ENCODE data around the gene CD27. TPM values are rescaled to one million over a fixed set of nuclear protein-coding genes. Genes with fewer than 3 reads are reported as not detected.

Gene CD27
- total and polyA plus RNA-seq, 2 of the 13 experiments (the other 11 are each of a cell fraction or from before 2014, with no cell fraction given), result 0.12 TPM; not detected in 1

DNA sequence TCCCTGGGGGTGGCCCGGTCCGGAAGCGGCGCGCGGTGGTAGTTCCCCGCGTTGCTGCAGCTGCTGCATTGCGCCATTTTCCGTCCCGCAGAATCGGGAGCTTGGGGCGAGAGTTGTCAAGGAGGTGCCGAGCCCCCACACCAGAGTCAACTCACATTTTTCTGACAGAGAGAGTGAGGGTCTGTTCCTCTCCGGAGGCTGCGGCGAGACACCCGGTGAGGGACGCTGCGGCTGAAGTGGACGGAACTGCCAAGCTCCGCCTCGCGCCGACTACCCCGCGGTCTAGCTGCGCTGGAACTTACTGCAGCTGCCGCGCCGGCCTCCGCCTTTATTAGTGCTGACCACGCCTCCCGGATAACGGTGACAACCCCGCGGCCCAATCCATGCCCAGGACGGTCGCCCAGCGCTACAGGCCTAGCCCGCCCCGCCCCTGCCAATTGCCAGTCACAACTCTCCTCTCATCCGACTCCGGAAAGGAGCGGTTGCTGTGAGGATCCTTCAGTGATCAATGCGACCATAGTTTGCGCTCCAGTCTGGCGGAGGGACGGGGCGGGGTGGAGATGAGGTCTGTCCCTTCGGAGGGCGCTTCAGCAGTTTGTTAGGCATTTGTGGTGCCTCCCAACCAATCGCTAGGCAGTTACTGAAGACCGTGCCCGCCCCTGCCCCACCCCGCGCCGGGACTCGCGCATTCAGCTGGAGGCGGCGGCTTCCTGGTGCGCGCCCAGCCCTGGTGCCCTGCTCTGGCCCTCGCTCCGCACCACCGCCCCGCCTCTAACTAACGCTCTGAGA is 25.8 kb downstream of the CD27 start, which contains the start of gene VAMP1 (continued):
- TF ChIP-seq PRMT3 (CRISPR knock-in tag; IDR thresholded peaks at IDR 0.05; ENCODE audit: borderline replicate concordance, low read depth), result peak; percentile 47; the same call in 1 of the 2 replicates
- TF ChIP-seq, protein P1, sequence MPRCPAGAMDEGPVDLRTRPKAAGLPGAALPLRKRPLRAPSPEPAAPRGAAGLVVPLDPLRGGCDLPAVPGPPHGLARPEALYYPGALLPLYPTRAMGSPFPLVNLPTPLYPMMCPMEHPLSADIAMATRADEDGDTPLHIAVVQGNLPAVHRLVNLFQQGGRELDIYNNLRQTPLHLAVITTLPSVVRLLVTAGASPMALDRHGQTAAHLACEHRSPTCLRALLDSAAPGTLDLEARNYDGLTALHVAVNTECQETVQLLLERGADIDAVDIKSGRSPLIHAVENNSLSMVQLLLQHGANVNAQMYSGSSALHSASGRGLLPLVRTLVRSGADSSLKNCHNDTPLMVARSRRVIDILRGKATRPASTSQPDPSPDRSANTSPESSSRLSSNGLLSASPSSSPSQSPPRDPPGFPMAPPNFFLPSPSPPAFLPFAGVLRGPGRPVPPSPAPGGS (CRISPR knock-in tag; IDR thresholded peaks at IDR 0.05), result no peak
- TF ChIP-seq ZNF253 (CRISPR knock-in tag; IDR thresholded peaks at IDR 0.05; ENCODE audit: borderline replicate concordance), result peak; percentile 64; the same call in 1 of the 2 replicates
- peak; percentile 98 for TF ChIP-seq ZNF205 (CRISPR knock-in tag; IDR thresholded peaks at IDR 0.05)
- TF ChIP-seq HNRNPUL1 (IDR thresholded peaks at IDR 0.05; ENCODE audit: low read depth, low read length), result peak; percentile 63; the same call in 1 of the 2 replicates
- TF ChIP-seq FOXM1 (CRISPR knock-in tag; IDR thresholded peaks at IDR 0.05), result no peak
- TF ChIP-seq ZBTB1 (CRISPR knock-in tag; IDR thresholded peaks at IDR 0.05; ENCODE audit: borderline replicate concordance), result no peak
- TF ChIP-seq ZNF264 (CRISPR knock-in tag; IDR thresholded peaks at IDR 0.05), result peak; percentile 64
- TF ChIP-seq ZSCAN30 (CRISPR knock-in tag; IDR thresholded peaks at IDR 0.05), result no peak
- peak; percentile 29 for TF ChIP-seq PHF5A (CRISPR knock-in tag; IDR thresholded peaks at IDR 0.05; ENCODE audit: low read depth, unreplicated experiment)
- TF ChIP-seq, protein P2, sequence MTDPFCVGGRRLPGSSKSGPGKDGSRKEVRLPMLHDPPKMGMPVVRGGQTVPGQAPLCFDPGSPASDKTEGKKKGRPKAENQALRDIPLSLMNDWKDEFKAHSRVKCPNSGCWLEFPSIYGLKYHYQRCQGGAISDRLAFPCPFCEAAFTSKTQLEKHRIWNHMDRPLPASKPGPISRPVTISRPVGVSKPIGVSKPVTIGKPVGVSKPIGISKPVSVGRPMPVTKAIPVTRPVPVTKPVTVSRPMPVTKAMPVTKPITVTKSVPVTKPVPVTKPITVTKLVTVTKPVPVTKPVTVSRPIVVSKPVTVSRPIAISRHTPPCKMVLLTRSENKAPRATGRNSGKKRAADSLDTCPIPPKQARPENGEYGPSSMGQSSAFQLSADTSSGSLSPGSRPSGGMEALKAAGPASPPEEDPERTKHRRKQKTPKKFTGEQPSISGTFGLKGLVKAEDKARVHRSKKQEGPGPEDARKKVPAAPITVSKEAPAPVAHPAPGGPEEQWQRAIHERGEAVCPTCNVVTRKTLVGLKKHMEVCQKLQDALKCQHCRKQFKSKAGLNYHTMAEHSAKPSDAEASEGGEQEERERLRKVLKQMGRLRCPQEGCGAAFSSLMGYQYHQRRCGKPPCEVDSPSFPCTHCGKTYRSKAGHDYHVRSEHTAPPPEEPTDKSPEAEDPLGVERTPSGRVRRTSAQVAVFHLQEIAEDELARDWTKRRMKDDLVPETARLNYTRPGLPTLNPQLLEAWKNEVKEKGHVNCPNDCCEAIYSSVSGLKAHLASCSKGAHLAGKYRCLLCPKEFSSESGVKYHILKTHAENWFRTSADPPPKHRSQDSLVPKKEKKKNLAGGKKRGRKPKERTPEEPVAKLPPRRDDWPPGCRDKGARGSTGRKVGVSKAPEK (CRISPR knock-in tag; IDR thresholded peaks at IDR 0.05; ENCODE audit: borderline replicate concordance), result no peak
- TF ChIP-seq SMC3 (IDR thresholded peaks at IDR 0.05; ENCODE audit: low read length), result no peak
- TF ChIP-seq, protein P3, sequence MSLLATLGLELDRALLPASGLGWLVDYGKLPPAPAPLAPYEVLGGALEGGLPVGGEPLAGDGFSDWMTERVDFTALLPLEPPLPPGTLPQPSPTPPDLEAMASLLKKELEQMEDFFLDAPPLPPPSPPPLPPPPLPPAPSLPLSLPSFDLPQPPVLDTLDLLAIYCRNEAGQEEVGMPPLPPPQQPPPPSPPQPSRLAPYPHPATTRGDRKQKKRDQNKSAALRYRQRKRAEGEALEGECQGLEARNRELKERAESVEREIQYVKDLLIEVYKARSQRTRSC (CRISPR knock-in tag; IDR thresholded peaks at IDR 0.05; ENCODE audit: low read depth), result no peak
- TF ChIP-seq ZNF30 (CRISPR knock-in tag; IDR thresholded peaks at IDR 0.05), result no peak
- TF ChIP-seq, protein P4, sequence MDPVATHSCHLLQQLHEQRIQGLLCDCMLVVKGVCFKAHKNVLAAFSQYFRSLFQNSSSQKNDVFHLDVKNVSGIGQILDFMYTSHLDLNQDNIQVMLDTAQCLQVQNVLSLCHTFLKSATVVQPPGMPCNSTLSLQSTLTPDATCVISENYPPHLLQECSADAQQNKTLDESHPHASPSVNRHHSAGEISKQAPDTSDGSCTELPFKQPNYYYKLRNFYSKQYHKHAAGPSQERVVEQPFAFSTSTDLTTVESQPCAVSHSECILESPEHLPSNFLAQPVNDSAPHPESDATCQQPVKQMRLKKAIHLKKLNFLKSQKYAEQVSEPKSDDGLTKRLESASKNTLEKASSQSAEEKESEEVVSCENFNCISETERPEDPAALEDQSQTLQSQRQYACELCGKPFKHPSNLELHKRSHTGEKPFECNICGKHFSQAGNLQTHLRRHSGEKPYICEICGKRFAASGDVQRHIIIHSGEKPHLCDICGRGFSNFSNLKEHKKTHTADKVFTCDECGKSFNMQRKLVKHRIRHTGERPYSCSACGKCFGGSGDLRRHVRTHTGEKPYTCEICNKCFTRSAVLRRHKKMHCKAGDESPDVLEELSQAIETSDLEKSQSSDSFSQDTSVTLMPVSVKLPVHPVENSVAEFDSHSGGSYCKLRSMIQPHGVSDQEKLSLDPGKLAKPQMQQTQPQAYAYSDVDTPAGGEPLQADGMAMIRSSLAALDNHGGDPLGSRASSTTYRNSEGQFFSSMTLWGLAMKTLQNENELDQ (CRISPR knock-in tag; IDR thresholded peaks at IDR 0.05; ENCODE audit: borderline replicate concordance), result no peak
- TF ChIP-seq HNRNPK (IDR thresholded peaks at IDR 0.05; ENCODE audit: low read depth, low read length, poor library complexity, severe bottlenecking), result no peak
- TF ChIP-seq, protein P5, sequence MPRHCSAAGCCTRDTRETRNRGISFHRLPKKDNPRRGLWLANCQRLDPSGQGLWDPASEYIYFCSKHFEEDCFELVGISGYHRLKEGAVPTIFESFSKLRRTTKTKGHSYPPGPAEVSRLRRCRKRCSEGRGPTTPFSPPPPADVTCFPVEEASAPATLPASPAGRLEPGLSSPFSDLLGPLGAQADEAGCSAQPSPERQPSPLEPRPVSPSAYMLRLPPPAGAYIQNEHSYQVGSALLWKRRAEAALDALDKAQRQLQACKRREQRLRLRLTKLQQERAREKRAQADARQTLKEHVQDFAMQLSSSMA (CRISPR knock-in tag; IDR thresholded peaks at IDR 0.05), result no peak
- TF ChIP-seq REXO4 (CRISPR knock-in tag; IDR thresholded peaks at IDR 0.05; ENCODE audit: borderline replicate concordance), result no peak
- TF ChIP-seq ZNF34 (CRISPR knock-in tag; IDR thresholded peaks at IDR 0.05; ENCODE audit: borderline replicate concordance), result no peak
